Mesodermal cell (in vitro differentiated cells): ENCODE results near the gene WNT16.

Experiments used
- H3K27ac ChIP-seq: 2 replicates; pipeline ENCODE4 v1.7.0; 2013; ENCODE audit warnings: mild to moderate bottlenecking, low read depth, low read length, moderate library complexity; ENCODE audit not compliant: severe bottlenecking
- H3K36me3 ChIP-seq: 2 replicates; pipeline ENCODE4 v1.7.1; 2013; ENCODE audit warnings: mild to moderate bottlenecking, low read length, moderate library complexity; ENCODE audit not compliant: control insufficient read depth, insufficient read depth
- H3K4me1 ChIP-seq: one replicate; pipeline ENCODE4 v1.7.1; 2013; ENCODE audit warnings: mild to moderate bottlenecking, low read length; ENCODE audit not compliant: insufficient read depth, control insufficient read depth, poor library complexity, severe bottlenecking
- H3K4me3 ChIP-seq: 2 replicates; pipeline ENCODE4 v1.7.0; 2013; ENCODE audit warnings: low read length, control low read depth, mild to moderate bottlenecking; ENCODE audit not compliant: insufficient read depth, poor library complexity, severe bottlenecking; ENCODE audit errors: extremely low read depth
- H3K9me3 ChIP-seq: 2 replicates; pipeline ENCODE4 v1.7.1; 2013; ENCODE audit warnings: mild to moderate bottlenecking, low read length, moderate library complexity; ENCODE audit not compliant: control insufficient read depth
- WGBS, 2 experiments: methylation state at CpG; one replicate each; pipeline ENCODE4 v1.1.5; 2013; ENCODE audit warnings: missing lambda C conversion rate in 2 of 2; ENCODE audit not compliant: insufficient coverage in 2 of 2; 5-methylcytosine and 5-hydroxymethylcytosine counted together

Gene WNT16

GRCh38 chr7:121294448-121294992 lies 34.3 kb upstream of the WNT16 start:
- H3K36me3 ChIP-seq, result no peaks in the 10 kb centered on the region
- H3K4me1 ChIP-seq, result no peaks in the 10 kb centered on the region
- no peak overlapping the region for H3K27ac ChIP-seq
- no peaks in the 10 kb centered on the region for H3K9me3 ChIP-seq
- no peak overlapping the region for H3K4me3 ChIP-seq
- 67% methylated on average over 1 of the region's 2 CpGs; no CpG with 5 or more reads in 1 of the 2 experiments for WGBS, 2 experiments

DNA sequence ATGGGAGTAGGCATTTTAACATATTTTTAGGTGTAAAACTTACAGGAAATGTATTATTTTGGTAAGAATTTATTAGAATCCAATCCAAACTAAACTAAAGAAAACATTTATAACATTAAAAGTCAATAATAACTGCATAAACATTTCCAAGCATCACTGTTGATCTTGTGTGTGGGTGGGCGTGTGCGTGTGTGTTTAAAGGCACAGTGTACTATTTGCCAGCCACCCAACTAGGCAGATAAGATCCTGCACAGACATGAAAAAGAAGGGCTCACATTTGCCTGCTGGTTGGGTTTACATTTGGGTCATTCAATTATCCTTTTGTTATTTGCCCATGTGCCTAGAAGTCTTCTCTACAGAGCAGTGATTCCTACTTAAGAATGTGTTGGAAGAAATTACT lies 31.0 kb upstream of the WNT16 start:
- Histone ChIP-seq H3K27ac (no peak overlapping the region), H3K4me1 (no peaks in the 10 kb centered on the region), H3K9me3 (no peaks in the 10 kb centered on the region), H3K4me3 (no peak overlapping the region), H3K36me3 (no peaks in the 10 kb centered on the region)
- 90% methylated on average over 2 of the region's 2 CpGs; no CpG with 5 or more reads in 1 of the 2 experiments for WGBS, 2 experiments

DNA sequence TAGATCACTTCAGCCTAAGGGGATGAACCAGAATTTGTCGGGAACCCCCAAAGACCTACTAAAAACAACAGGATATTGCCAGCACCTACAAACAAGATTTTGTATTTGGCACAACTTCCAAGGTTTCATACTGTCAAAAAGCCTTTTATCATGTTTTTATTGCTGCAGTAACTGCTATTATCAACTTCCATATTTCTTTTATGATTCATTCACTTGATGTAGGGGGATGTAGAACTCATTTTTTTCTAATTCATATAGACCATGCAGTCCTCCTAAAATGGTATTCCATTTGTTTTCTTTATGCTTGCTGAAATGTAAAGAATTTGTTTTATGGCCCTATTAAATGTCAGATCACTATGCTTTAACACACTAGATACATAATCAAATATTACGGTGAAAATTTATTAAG lies 30.0 kb upstream of the WNT16 start:
- Histone ChIP-seq H3K9me3 (no peaks in the 10 kb centered on the region), H3K27ac (no peak overlapping the region), H3K4me1 (no peaks in the 10 kb centered on the region), H3K36me3 (no peaks in the 10 kb centered on the region), H3K4me3 (no peak overlapping the region)
- 100% methylated on average over 1 of the region's 2 CpGs for WGBS, 2 experiments

DNA sequence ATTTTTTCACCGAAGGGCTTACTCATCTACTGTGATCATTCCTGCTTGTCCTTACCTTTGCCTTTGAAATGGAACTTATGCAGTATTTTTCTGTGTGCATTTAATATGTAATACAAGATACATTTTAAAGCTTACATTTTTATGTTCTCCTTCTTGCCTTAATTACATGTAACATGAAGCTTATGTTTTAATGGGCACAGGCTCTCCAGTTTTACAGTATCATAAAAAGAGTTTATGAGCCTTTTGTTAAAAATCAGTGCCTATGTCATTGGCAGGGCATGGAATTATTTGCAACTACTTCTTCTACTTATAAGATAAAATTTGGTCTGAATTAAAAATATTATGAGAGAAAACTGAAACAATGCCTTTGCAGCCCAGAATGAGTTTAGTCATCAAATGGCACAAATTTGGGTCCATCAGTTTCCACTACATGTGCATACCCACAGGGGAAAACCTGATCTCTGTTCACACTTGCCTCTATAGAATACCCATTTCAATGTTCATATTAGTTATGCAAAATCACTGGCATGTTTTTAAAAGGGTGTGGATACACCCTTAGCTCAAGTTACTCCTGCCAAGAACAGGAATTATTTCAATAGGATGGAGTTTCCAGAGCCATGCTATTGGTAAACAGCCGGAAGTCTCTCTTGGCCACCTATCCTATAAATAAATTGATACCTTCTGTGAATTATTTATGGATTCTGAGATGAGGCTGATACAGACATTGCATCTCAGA lies 27.9 kb upstream of the WNT16 start:
- Histone ChIP-seq H3K4me1 (no peaks in the 10 kb centered on the region), H3K4me3 (no peak overlapping the region), H3K9me3 (no peaks in the 10 kb centered on the region), H3K36me3 (no peaks in the 10 kb centered on the region), H3K27ac (no peak overlapping the region)
- WGBS, 2 experiments, result no CpG with 5 or more reads among the region's 2 CpGs

DNA sequence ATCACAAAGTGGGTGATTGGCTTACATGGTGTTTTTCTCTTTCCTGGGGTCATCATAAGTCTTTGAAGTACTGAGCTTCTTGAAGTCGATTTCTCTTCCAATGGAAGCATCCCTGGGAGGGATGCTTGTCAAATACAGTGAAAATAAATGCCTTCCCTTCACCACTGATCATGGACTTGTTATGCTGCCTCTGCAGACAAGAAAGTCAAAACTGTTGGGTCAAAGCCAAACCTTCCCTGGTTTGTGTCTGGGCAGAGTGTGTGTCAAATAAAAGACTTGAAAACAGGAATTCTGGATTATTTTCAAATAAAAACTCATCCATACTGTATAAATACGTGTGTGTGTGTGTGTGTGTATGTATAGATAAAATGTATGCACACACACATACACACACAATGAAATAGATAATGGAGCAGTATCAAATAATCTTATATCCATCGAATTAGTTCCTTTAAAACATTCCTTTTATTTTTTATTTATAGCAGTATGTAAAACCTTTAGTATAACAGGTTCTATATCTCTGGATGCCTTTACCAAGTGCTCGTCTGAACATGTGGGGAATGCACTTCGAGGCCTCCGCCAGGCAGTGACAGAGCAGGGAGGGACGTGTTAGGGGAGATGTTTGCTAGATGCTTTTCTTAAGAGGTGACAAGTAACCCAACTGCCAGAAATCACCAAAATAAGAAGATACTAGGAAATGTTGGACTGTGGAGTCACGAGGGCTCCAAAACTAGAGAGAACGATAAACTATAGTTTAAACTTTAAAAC lies 27.2 kb upstream of the WNT16 start:
- Histone ChIP-seq H3K9me3 (no peaks in the 10 kb centered on the region), H3K4me1 (no peaks in the 10 kb centered on the region), H3K4me3 (no peak overlapping the region), H3K36me3 (no peaks in the 10 kb centered on the region), H3K27ac (no peak overlapping the region)
- 86 to 100% methylated on average over 2 to 4 of the region's 9 CpGs for WGBS, 2 experiments

DNA sequence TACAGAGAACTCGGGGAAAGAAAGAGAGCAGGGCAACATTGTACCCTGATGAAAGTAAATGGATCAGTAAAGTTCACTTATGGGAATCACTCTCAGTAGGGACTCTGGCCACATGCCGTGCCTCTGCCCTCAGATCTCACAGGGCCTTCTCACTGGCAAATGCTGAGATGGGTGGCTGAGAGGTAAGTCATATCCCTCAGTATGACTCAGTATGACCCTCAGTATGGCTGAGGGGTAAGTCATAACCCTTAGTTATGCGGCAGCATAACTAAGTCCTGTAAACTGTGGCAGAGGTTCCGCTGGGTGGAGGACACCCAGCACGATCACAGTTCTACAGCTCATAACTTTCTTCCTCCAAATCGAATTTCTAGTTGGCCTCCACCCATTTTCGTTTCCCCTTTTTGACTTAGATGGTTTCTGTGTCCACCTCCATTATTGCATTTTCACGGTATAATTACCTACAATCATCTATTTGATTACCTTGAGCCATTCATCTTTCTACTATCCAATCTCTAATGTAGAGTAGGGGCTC lies 26.5 kb upstream of the WNT16 start:
- no peak overlapping the region for H3K4me3 ChIP-seq
- no peaks in the 10 kb centered on the region for H3K4me1 ChIP-seq
- no peaks in the 10 kb centered on the region for H3K36me3 ChIP-seq
- no peaks in the 10 kb centered on the region for H3K9me3 ChIP-seq
- no peak overlapping the region for H3K27ac ChIP-seq
- WGBS, 2 experiments, result 88 to 92% methylated on average over 7 to 8 of the region's 8 CpGs

DNA sequence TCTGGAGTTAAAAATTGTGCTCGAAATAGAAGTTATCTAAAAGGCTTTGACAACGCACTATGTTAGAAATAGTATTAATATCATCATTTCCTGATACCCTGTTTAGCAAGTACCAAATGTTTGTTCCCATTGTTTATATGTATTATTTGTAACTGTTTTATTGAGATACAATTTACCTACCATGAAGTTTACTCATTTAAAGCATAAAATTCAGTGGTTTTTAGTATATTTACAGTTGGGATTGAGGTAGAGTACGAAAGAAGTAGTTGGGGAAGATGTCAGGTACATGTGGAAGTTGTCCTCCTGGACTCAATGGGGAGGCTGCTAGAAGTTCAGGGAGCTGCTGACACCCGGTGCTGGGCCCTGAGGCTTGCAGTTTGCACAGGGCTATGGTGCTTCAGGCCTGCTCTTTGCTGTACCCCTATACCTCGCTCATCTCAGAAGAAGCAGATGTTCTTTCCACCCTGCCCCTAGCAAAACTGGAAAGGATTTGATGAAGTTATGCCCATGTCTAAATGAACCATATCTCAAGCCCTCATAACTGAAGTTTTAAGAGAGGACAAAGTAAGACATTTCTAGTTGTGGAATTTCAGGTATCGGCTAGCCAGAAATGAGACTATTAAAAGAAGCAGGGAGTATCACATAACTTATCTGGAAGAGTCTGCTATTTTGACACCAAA lies 25.2 kb upstream of the WNT16 start:
- Histone ChIP-seq H3K4me3 (no peak overlapping the region), H3K9me3 (no peaks in the 10 kb centered on the region), H3K36me3 (no peaks in the 10 kb centered on the region), H3K27ac (no peak overlapping the region), H3K4me1 (no peaks in the 10 kb centered on the region)
- WGBS, 2 experiments, result 94 to 100% methylated on average over 2 of the region's 6 CpGs

DNA sequence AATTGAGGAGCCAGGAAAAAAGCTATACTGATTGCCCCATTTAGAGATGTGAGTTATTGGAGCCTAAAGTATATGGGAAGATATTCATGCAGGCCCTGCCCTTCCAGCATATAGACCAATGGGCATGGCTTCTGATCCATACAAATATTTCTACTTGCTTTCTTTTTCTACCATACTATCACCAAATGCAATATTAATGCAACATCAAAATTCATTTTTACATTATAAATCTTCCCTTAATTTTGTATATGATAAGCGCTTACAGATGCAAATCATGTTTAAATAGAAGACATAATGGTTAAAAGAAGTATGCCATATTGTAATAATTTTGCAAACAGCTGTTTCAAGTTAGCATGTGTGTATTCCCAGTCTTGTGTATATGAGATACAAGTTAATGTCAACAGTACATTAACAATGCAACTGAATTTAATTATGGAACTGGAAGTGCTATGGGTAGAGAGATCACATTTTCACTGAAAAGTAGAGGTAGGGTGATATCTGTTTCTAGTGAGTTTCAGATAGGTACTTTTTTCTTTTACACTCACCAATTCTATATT lies 24.6 kb upstream of the WNT16 start:
- Histone ChIP-seq H3K36me3 (no peaks in the 10 kb centered on the region), H3K9me3 (no peaks in the 10 kb centered on the region), H3K4me1 (no peaks in the 10 kb centered on the region), H3K4me3 (no peak overlapping the region), H3K27ac (no peak overlapping the region)
- no CpG with 5 or more reads among the region's 1 CpG for WGBS, 2 experiments

- Histone ChIP-seq H3K4me3 (no peak overlapping the region), H3K9me3 (no peaks in the 10 kb centered on the region), H3K36me3 (no peaks in the 10 kb centered on the region), H3K27ac (no peak overlapping the region), H3K4me1 (no peaks in the 10 kb centered on the region)
- 80% methylated on average over 1 of the region's 3 CpGs; no CpG with 5 or more reads in 1 of the 2 experiments for WGBS, 2 experiments
Observed at GRCh38 chr7:121305109-121305508, 23.7 kb upstream of the WNT16 start.

GRCh38 chr7:121306565-121306964 lies 22.2 kb upstream of the WNT16 start:
- H3K4me3 ChIP-seq, result no peak overlapping the region
- no peak overlapping the region for H3K27ac ChIP-seq
- H3K4me1 ChIP-seq, result no peaks in the 10 kb centered on the region
- 88 to 100% methylated on average over 2 to 3 of the region's 3 CpGs for WGBS, 2 experiments
- no peaks in the 10 kb centered on the region for H3K36me3 ChIP-seq
- no peaks in the 10 kb centered on the region for H3K9me3 ChIP-seq
